Measurements from ENCODE around the gene CHN1.

Gene CHN1

GRCh38 chr2:174752403-174753037 is 252.7 kb downstream of the CHN1 start:
- Mint-ChIP-seq H3K4me3 (no peak overlapping the region), H3K27me3 (ENCODE audit: low read depth) (peaks cover 10% of the 10 kb centered on the region), H3K4me1 (peaks cover 26% of the 10 kb centered on the region), H3K27ac (no peak overlapping the region), H3K36me3 (ENCODE audit: low read depth) (no peaks in the 10 kb centered on the region), H3K9me3 (no peaks in the 10 kb centered on the region)
- TF ChIP-seq, protein P1, sequence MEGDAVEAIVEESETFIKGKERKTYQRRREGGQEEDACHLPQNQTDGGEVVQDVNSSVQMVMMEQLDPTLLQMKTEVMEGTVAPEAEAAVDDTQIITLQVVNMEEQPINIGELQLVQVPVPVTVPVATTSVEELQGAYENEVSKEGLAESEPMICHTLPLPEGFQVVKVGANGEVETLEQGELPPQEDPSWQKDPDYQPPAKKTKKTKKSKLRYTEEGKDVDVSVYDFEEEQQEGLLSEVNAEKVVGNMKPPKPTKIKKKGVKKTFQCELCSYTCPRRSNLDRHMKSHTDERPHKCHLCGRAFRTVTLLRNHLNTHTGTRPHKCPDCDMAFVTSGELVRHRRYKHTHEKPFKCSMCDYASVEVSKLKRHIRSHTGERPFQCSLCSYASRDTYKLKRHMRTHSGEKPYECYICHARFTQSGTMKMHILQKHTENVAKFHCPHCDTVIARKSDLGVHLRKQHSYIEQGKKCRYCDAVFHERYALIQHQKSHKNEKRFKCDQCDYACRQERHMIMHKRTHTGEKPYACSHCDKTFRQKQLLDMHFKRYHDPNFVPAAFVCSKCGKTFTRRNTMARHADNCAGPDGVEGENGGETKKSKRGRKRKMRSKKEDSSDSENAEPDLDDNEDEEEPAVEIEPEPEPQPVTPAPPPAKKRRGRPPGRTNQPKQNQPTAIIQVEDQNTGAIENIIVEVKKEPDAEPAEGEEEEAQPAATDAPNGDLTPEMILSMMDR (IDR thresholded peaks at IDR 0.05; ENCODE audit: unreplicated experiment in 3 of 3), result no peak

- TF ChIP-seq, protein P1 (IDR thresholded peaks at IDR 0.05; ENCODE audit: unreplicated experiment in 3 of 3), result no peak
- no peak overlapping the region for H3K27ac Mint-ChIP-seq
- no peaks in the 10 kb centered on the region for H3K9me3 Mint-ChIP-seq
- peaks cover 10% of the 10 kb centered on the region for H3K27me3 Mint-ChIP-seq (ENCODE audit: low read depth)
- peaks cover 18% of the 10 kb centered on the region for H3K4me1 Mint-ChIP-seq
- H3K36me3 Mint-ChIP-seq (ENCODE audit: low read depth), result no peaks in the 10 kb centered on the region
- no peak overlapping the region for H3K4me3 Mint-ChIP-seq
Measured at GRCh38 chr2:174750923-174751441, 254.2 kb downstream of the CHN1 start.

GRCh38 chr2:174749793-174750192 is 255.4 kb downstream of the CHN1 start:
- Mint-ChIP-seq H3K27ac (no peak overlapping the region), H3K4me1 (peaks cover 18% of the 10 kb centered on the region), H3K9me3 (no peaks in the 10 kb centered on the region), H3K4me3 (no peak overlapping the region), H3K36me3 (ENCODE audit: low read depth) (no peaks in the 10 kb centered on the region), H3K27me3 (ENCODE audit: low read depth) (peaks cover 10% of the 10 kb centered on the region)
- TF ChIP-seq, protein P1 (IDR thresholded peaks at IDR 0.05; ENCODE audit: unreplicated experiment in 3 of 3), result no peak

- Mint-ChIP-seq H3K27me3 (ENCODE audit: low read depth) (peaks cover 10% of the 10 kb centered on the region), H3K4me3 (no peak overlapping the region), H3K36me3 (ENCODE audit: low read depth) (no peaks in the 10 kb centered on the region), H3K9me3 (no peaks in the 10 kb centered on the region), H3K4me1 (peaks cover 10% of the 10 kb centered on the region), H3K27ac (no peak overlapping the region)
- TF ChIP-seq, protein P1 (IDR thresholded peaks at IDR 0.05; ENCODE audit: unreplicated experiment in 3 of 3), result peak; percentile 73 to 84 (median 75)
Measured at GRCh38 chr2:174748948-174749347, 256.2 kb downstream of the CHN1 start.
